A549 (cell line): ENCODE results near the gene TRIM37. TPM values are rescaled to one million over a fixed set of nuclear protein-coding genes. Genes with fewer than 3 reads are reported as not detected.

ENCODE experiments used
- ATAC-seq, 2 experiments: fragments of 200-7000 bp in 1 of 2; fragments of >200 bp in 1 of 2; cut with Nextera tagmentation in 1 of 2; cut with Tn5 transposase in 1 of 2; 3 replicates each; pipeline versions ENCODE4 v1.8.0 to v1.9.1; 2018 to 2020; ENCODE audit warnings: mild to moderate bottlenecking in 1 of 2, moderate library complexity in 1 of 2
- CTCF ChIA-PET: fragments of 300-600 bp; sonication (Branson Sonifier 250); formaldehyde crosslinking; extraction: SDS; loops from one replicate; lab custom pipeline; 2021; ENCODE audit warnings: antibody characterized with exemption, inconsistent platforms; lab: Yijun Ruan, JAX
- POLR2A ChIA-PET: fragments of 350-600 bp; formaldehyde crosslinking; extraction: SDS; loops from one replicate; lab custom pipeline; 2021; ENCODE audit warnings: antibody characterized with exemption, inconsistent platforms; lab: Yijun Ruan, JAX
- DNase-seq, 2 experiments: peaks; one replicate each; pipeline versions ENCODE4 v3.0.0 to v3.0.0-alpha.2; 2011 to 2016; ENCODE audit warnings: low read depth in 1 of 2, low spot score in 1 of 2
- FAIRE-seq: peaks from 2 replicates; lab custom pipeline; 2011; peaks lifted over from hg19 to GRCh38; lab: Jason Lieb, UNC
- H3K27ac ChIP-seq, 2 experiments: fragments of >200 bp; sonication (Bioruptor Twin); formaldehyde crosslinking; 3 replicates each; pipeline ENCODE4 v1.5.1; 2016 to 2017
- H3K4me1 ChIP-seq: fragments of >200 bp; sonication (Bioruptor Twin); formaldehyde crosslinking; 3 replicates; pipeline ENCODE4 v1.6.1; 2016
- H3K4me2 ChIP-seq: fragments of >200 bp; sonication (Bioruptor Twin); formaldehyde crosslinking; 3 replicates; pipeline ENCODE4 v1.6.1; 2016
- H3K4me3 ChIP-seq: fragments of >200 bp; sonication (Bioruptor Twin); formaldehyde crosslinking; 3 replicates; pipeline ENCODE4 v1.5.1; 2016
- H3K9me3 ChIP-seq: fragments of >200 bp; sonication (Bioruptor Twin); formaldehyde crosslinking; 3 replicates; pipeline ENCODE4 v1.6.1; 2016
- ATOH8 ChIP-seq: fragments of 250-450 bp; sonication (Bioruptor Pico); IDR thresholded peaks from 2 replicates; pipeline ENCODE4 v1.5.0; 2020; ENCODE audit warnings: low read depth, mild to moderate bottlenecking, moderate library complexity
- CBX8 ChIP-seq: fragments of 200-600 bp; sonication (generic); IDR thresholded peaks from 2 replicates; pipeline ENCODE4 v1.6.1; 2016
- CEBPB ChIP-seq, 2 experiments: fragments of >200 bp in 1 of 2; sonication (Bioruptor Twin) in 1 of 2; formaldehyde crosslinking in 1 of 2; IDR thresholded peaks; 2 replicates each; pipeline ENCODE4 v1.6.1; 2012 to 2016
- CHD2 ChIP-seq: fragments of 150-350 bp; IDR thresholded peaks from 2 replicates; pipeline ENCODE4 v1.6.1; 2014; ENCODE audit warnings: low read length; ENCODE audit not compliant: partially characterized antibody
- CHD4 ChIP-seq: fragments of 200-600 bp; sonication (generic); IDR thresholded peaks from 2 replicates; pipeline ENCODE4 v1.6.1; 2016; ENCODE audit warnings: antibody characterized with exemption, mild to moderate bottlenecking, borderline replicate concordance
- CTCF ChIP-seq: fragments of >200 bp; sonication (Bioruptor Twin); formaldehyde crosslinking; IDR thresholded peaks from 3 replicates; pipeline ENCODE4 v1.5.1; 2016
- E2F6 ChIP-seq: IDR thresholded peaks from 2 replicates; pipeline ENCODE4 v1.6.1; 2012; ENCODE audit warnings: low read depth, borderline replicate concordance
- EHF ChIP-seq: fragments of 250-450 bp; sonication (Bioruptor Pico); IDR thresholded peaks from 2 replicates; pipeline ENCODE4 v1.5.0; 2020; ENCODE audit warnings: mild to moderate bottlenecking
- EHMT2 ChIP-seq: fragments of 200-600 bp; sonication (generic); IDR thresholded peaks from 2 replicates; pipeline ENCODE4 v1.6.1; 2016; ENCODE audit warnings: antibody characterized with exemption, low read depth, mild to moderate bottlenecking, moderate library complexity
- ESRRA ChIP-seq: fragments of 150-350 bp; IDR thresholded peaks from 2 replicates; pipeline ENCODE4 v1.6.1; 2014; ENCODE audit warnings: mild to moderate bottlenecking, low read length, borderline replicate concordance
- FOSB ChIP-seq: fragments of 250-450 bp; sonication (Bioruptor Pico); IDR thresholded peaks from 2 replicates; pipeline ENCODE4 v1.5.0; 2020; ENCODE audit warnings: mild to moderate bottlenecking, moderate library complexity
- FOXS1 ChIP-seq: fragments of 250-450 bp; sonication (Bioruptor Pico); IDR thresholded peaks from 2 replicates; pipeline ENCODE4 v1.5.0; 2020; ENCODE audit warnings: mild to moderate bottlenecking, moderate library complexity
- HEYL ChIP-seq: fragments of 250-450 bp; sonication (Bioruptor Pico); IDR thresholded peaks from 2 replicates; pipeline ENCODE4 v1.8.0; 2021; ENCODE audit warnings: mild to moderate bottlenecking, moderate library complexity
- HOXA7 ChIP-seq: fragments of 250-450 bp; sonication (Bioruptor Pico); IDR thresholded peaks from 2 replicates; pipeline ENCODE4 v1.5.0; 2020; ENCODE audit warnings: mild to moderate bottlenecking, moderate library complexity
- HOXB5 ChIP-seq: fragments of 250-450 bp; sonication (Bioruptor Pico); IDR thresholded peaks from 2 replicates; pipeline ENCODE4 v1.5.0; 2020; ENCODE audit warnings: mild to moderate bottlenecking, moderate library complexity
- JUN ChIP-seq, 2 experiments: fragments of >200 bp; sonication (Bioruptor Twin); formaldehyde crosslinking; IDR thresholded peaks; 2 replicates in 1 of 2; 3 replicates in 1 of 2; pipeline ENCODE4 v1.6.1; 2016 to 2017
- JUNB ChIP-seq: fragments of >200 bp; sonication (Bioruptor Twin); formaldehyde crosslinking; IDR thresholded peaks from 2 replicates; pipeline ENCODE4 v1.6.1; 2016
- MAFK ChIP-seq: fragments of 450-650 bp; IDR thresholded peaks from 2 replicates; pipeline ENCODE4 v1.6.1; 2014; ENCODE audit not compliant: partially characterized antibody
- MAZ ChIP-seq: fragments of 150-350 bp; IDR thresholded peaks from 2 replicates; pipeline ENCODE4 v1.6.1; 2014; ENCODE audit warnings: antibody characterized with exemption, low read depth, low read length, borderline replicate concordance
- NPAS2 ChIP-seq: fragments of 250-450 bp; sonication (Bioruptor Pico); IDR thresholded peaks from 2 replicates; pipeline ENCODE4 v1.8.0; 2022; ENCODE audit warnings: mild to moderate bottlenecking, moderate library complexity, borderline replicate concordance
- PHF8 ChIP-seq: fragments of 200-600 bp; sonication (generic); IDR thresholded peaks from 2 replicates; pipeline ENCODE4 v1.6.1; 2016; ENCODE audit warnings: low read depth, mild to moderate bottlenecking, antibody characterized with exemption, moderate library complexity, borderline replicate concordance
- POLR2AphosphoS2 ChIP-seq: conservative IDR thresholded peaks from 2 replicates; pipeline ENCODE4 v1.6.1; 2012; ENCODE audit warnings: low read length, improper control_type of control experiment, inconsistent platforms
- RAD21 ChIP-seq, 2 experiments: fragments of >200 bp in 1 of 2; sonication (Bioruptor Twin) in 1 of 2; formaldehyde crosslinking in 1 of 2; IDR thresholded peaks in 1 of 2; conservative IDR thresholded peaks in 1 of 2; 2 replicates in 1 of 2; 3 replicates in 1 of 2; pipeline ENCODE4 v1.6.1; 2012 to 2018; ENCODE audit warnings: inconsistent platforms in 1 of 2
- RARB ChIP-seq: fragments of 250-450 bp; sonication (Bioruptor Pico); IDR thresholded peaks from 2 replicates; pipeline ENCODE4 v1.8.0; 2021; ENCODE audit warnings: mild to moderate bottlenecking, moderate library complexity
- RNF2 ChIP-seq: fragments of 200-600 bp; sonication (generic); IDR thresholded peaks from 2 replicates; pipeline ENCODE4 v1.6.1; 2016; ENCODE audit warnings: low read depth, mild to moderate bottlenecking, antibody characterized with exemption, moderate library complexity, borderline replicate concordance
- TP53 ChIP-seq: fragments of 250-450 bp; sonication (Bioruptor Pico); IDR thresholded peaks from 2 replicates; pipeline ENCODE4 v1.5.0; 2021; ENCODE audit warnings: mild to moderate bottlenecking, moderate library complexity
- USF2 ChIP-seq: fragments of 450-650 bp; IDR thresholded peaks from 2 replicates; pipeline ENCODE4 v1.6.1; 2014; ENCODE audit warnings: antibody characterized with exemption
- ZNF302 ChIP-seq: fragments of 250-450 bp; sonication (Bioruptor Pico); IDR thresholded peaks from 2 replicates; pipeline ENCODE4 v1.9.0; 2021; ENCODE audit warnings: inconsistent platforms, mild to moderate bottlenecking, moderate library complexity
- ZSCAN20 ChIP-seq: fragments of 250-450 bp; sonication (Bioruptor Pico); IDR thresholded peaks from 2 replicates; pipeline ENCODE4 v1.8.0; 2022; ENCODE audit warnings: mild to moderate bottlenecking, moderate library complexity
- WGBS: methylation state at CpG from one replicate; pipeline ENCODE4 v1.1.6; 2017; ENCODE audit errors: missing lambda C conversion rate; 5-methylcytosine and 5-hydroxymethylcytosine counted together
- polyA plus RNA-seq, 4 experiments: library from polyadenylated mRNA; depleted of rRNA in 3 of 4; stranded (reverse); fragments of >200 nt; fragmentation: RNase III in 1 of 4; extraction: RNeasy Plus Mini Kit Qiagen cat#74134 plus additional on column Dnase treatment in 1 of 4; gene quantifications; 2 replicates in 3 of 4; 3 replicates in 1 of 4; pipeline ENCODE4 v1.2.3, GENCODE V29; 2011 to 2017
- TF ChIP-seq, protein P1 (sequence below): fragments of 250-450 bp; sonication (Bioruptor Pico); IDR thresholded peaks from 2 replicates; pipeline ENCODE4 v1.5.0; 2021; ENCODE audit warnings: mild to moderate bottlenecking, moderate library complexity, borderline replicate concordance

Gene TRIM37
- polyA plus RNA-seq, 2 of the 4 experiments (the other 2 are of a cell fraction), result 29.4 to 56.3 TPM

DNA sequence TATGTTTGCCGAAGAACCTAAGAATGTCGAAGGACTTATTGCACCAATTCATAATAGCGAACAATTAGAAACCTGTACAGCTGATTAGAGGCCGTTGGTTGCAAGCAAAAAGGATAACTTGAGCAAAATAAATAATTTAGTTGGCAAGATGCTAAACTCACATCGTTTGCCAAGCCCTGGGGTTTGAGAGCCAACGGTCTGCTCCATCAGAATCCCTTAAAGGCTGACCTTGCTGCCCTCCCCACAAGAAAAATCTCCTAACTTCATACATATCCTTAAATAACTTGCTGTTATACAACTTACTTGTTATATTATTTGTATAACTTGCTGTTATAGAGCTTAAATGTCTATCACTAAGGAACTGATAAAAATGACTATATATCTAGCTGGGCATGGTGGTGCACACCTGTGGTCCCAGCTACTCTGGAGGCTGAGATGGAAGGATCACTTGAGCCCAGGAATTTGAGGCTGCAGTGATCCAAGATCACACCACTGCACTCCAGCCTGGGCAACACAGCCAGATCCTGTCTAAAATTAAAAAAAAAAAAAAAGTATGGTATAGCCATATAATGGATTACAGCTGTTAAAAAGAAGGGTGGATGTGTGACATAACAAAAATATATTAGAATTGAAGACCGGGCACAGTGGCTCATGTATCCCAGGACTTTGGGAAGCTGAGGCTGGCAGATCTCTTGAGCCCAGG, 1.9 kb upstream of the TRIM37 start:
- 95% methylated on average over 7 of the region's 7 CpGs for WGBS
- H3K27ac ChIP-seq, result no peak overlapping the region
- FAIRE-seq (no peak), DNase-seq (no peak), ATAC-seq (no peak)
- no peaks in the 10 kb centered on the region for H3K9me3 ChIP-seq
- H3K4me3 ChIP-seq, result no peak overlapping the region
- TF ChIP-seq FOSB (CRISPR knock-in tag), result 0 out of 2 replicates have a peak, but pooled peaks have one; percentile 13
- TF ChIP-seq ZSCAN20 (CRISPR knock-in tag), result no peak
- TF ChIP-seq, protein P1, sequence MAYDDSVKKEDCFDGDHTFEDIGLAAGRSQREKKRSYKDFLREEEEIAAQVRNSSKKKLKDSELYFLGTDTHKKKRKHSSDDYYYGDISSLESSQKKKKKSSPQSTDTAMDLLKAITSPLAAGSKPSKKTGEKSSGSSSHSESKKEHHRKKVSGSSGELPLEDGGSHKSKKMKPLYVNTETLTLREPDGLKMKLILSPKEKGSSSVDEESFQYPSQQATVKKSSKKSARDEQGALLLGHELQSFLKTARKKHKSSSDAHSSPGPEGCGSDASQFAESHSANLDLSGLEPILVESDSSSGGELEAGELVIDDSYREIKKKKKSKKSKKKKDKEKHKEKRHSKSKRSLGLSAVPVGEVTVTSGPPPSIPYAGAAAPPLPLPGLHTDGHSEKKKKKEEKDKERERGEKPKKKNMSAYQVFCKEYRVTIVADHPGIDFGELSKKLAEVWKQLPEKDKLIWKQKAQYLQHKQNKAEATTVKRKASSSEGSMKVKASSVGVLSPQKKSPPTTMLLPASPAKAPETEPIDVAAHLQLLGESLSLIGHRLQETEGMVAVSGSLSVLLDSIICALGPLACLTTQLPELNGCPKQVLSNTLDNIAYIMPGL (CRISPR knock-in tag), result peak; percentile 50; the same call in 1 of the 2 replicates
- peaks cover 19% of the 10 kb centered on the region; the same call in 2 of the 3 replicates for H3K4me1 ChIP-seq
- peak overlapping the region; percentile 83; the same call in 1 of the 3 replicates for H3K4me2 ChIP-seq
- ChIA-PET CTCF (interaction anchor here (1.0 to 2.9 kb wide), 3 partner anchors 9 to 27 kb away, joined by 4 to 15 read pairs (median 4); no protein-coding TSS in a partner anchor), POLR2A (no interaction called here)

GRCh38 chr17:59107306-59107670, 608 bp upstream of the TRIM37 start:
- no peak for ATAC-seq
- TF ChIP-seq USF2 (no peak), CBX8 (no peak), POLR2AphosphoS2 (no peak; the same call in 1 of the 2 replicates), CHD4 (no peak), ZSCAN20 (CRISPR knock-in tag) (no peak), MAFK (no peak), RNF2 (no peak), JUN (IDR thresholded peaks at IDR 0.05) (no peak), FOXS1 (CRISPR knock-in tag) (no peak; the same call in 1 of the 2 replicates), CTCF (no peak), TP53 (CRISPR knock-in tag) (peak; percentile 63; the same call in 1 of the 2 replicates), EHMT2 (no peak), CHD2 (no peak), ESRRA (no peak), NPAS2 (CRISPR knock-in tag) (no peak), RARB (peak; percentile 84), RAD21 (conservative IDR thresholded peaks at IDR 0.05 in 1 of 2, IDR thresholded peaks at IDR 0.05 in 1 of 2) (no peak), HOXA7 (CRISPR knock-in tag) (no peak; the same call in 1 of the 2 replicates), JUNB (no peak), ATOH8 (CRISPR knock-in tag) (no peak), E2F6 (peak; percentile 40; the same call in 1 of the 2 replicates), HEYL (no peak), EHF (peak; percentile 52; the same call in 1 of the 2 replicates), PHF8 (no peak), MAZ (no peak), HOXB5 (CRISPR knock-in tag) (0 out of 2 replicates have a peak, but pooled peaks have one; percentile 4), CEBPB (IDR thresholded peaks at IDR 0.05) (no peak; a peak in 1 of 4 replicates), ZNF302 (no peak; the same call in 1 of the 2 replicates)

More at GRCh38 chr17:59107306-59107670, 608 bp upstream of the TRIM37 start:
- H3K4me1 ChIP-seq, result peaks cover 19% of the 10 kb centered on the region; the same call in 2 of the 3 replicates
- no peaks in the 10 kb centered on the region for H3K9me3 ChIP-seq
- peak overlapping the region; percentile 83 for H3K4me2 ChIP-seq
- 3% methylated on average over 10 of the region's 10 CpGs for WGBS
- POLR2A ChIA-PET, result interaction anchor here (1.0 to 2.3 kb wide), 6 partner anchors 13 to 476 kb away, joined by 3 to 27 read pairs (median 6); partner anchors contain the start of genes PRR11, SKA2 and SMG8
- peak overlapping the region; percentile 68 to 90 for H3K27ac ChIP-seq
- CTCF ChIA-PET, result interaction anchor here (0.6 to 2.9 kb wide), 9 partner anchors 11 to 439 kb away, joined by 3 to 15 read pairs (median 4); partner anchors contain the start of gene SKA2
- FAIRE-seq, result no peak
- H3K4me3 ChIP-seq, result peak overlapping the region; percentile 71
- DNase-seq, result no peak
